ENCODE data around the gene CCDC124. TPM values are rescaled to one million over a fixed set of nuclear protein-coding genes. Genes with fewer than 3 reads are reported as not detected.

CCDC124 gene
- total and polyA plus RNA-seq, 2 of the 4 experiments (the other 2 are of a cell fraction), result 30.1 to 112 TPM

GRCh38 chr19:17981611-17982010 lies 48.8 kb downstream of the CCDC124 start:
- WGBS, 2 experiments (ENCODE audit: extremely low coverage in 2 of 2, insufficient read length in 1 of 2), result 92% methylated on average over 22 of the region's 38 CpGs; no CpG with 5 or more reads in 1 of the 2 experiments
- dilution Hi-C loops (cut with HindIII; ENCODE audit: low sequenced_read_pairs, unreplicated experiment), result no loop called here
- CTCF ChIA-PET, result no interaction called here

More at GRCh38 chr19:17981611-17982010, 48.8 kb downstream of the CCDC124 start:
- Histone ChIP-seq H2AK5ac (ENCODE audit: low read depth, low read length) (no peak overlapping the region), H4K91ac (ENCODE audit: insufficient read depth, low read depth, low read length) (no peak overlapping the region), H4K8ac (ENCODE audit: low read depth in 2 of 2, low read length in 2 of 2) (no peak overlapping the region), H3K18ac (ENCODE audit: low read depth, low read length) (no peak overlapping the region), H3K14ac (replicated peaks; ENCODE audit: low read depth, low read length) (no peak overlapping the region), H3K56ac (ENCODE audit: extremely low read depth, insufficient read depth, low read length) (no peak overlapping the region), H2BK5ac (ENCODE audit: low read depth, low read length, poor library complexity, severe bottlenecking) (no peak overlapping the region), H3K4me3 (ENCODE audit: insufficient read depth, low read depth, low read length) (no peak overlapping the region), H3K4me2 (ENCODE audit: low read depth, low read length) (no peak overlapping the region), H3K9me1 (ENCODE audit: insufficient read depth, low read length) (no peaks in the 10 kb centered on the region), H2BK120ac (ENCODE audit: low read depth, low read length) (no peak overlapping the region), H3K23ac (ENCODE audit: low read depth, low read length) (no peak overlapping the region), H3K4ac (ENCODE audit: low read depth, low read length) (no peak overlapping the region), H3K9me3 (ENCODE audit: control insufficient read depth, insufficient read depth, low read length) (no peaks in the 10 kb centered on the region), H3K36me3 (ENCODE audit: control insufficient read depth, insufficient read depth, low read length) (no peaks in the 10 kb centered on the region), H2AFZ (replicated peaks; ENCODE audit: low read length, poor library complexity) (no peak overlapping the region), H3K27ac (ENCODE audit: insufficient read depth, low read length) (no peak overlapping the region), H3K9ac (ENCODE audit: low read depth, low read length) (no peak overlapping the region), H2AK9ac (replicated peaks; ENCODE audit: low read depth, low read length, poor library complexity) (no peak overlapping the region), H2BK20ac (ENCODE audit: low read depth, low read length) (no peak overlapping the region), H3K27me3 (ENCODE audit: control insufficient read depth, insufficient read depth, low read length) (peaks cover 5% of the 10 kb centered on the region), H4K5ac (ENCODE audit: low read depth, low read length) (no peak overlapping the region), H4K20me1 (ENCODE audit: insufficient read depth, low read length) (no peaks in the 10 kb centered on the region), H3K79me1 (ENCODE audit: low read depth in 1 of 2, low read length in 2 of 2) (no peaks in the 10 kb centered on the region), H3K4me1 (ENCODE audit: control insufficient read depth, insufficient read depth, low read length) (no peaks in the 10 kb centered on the region), H2BK15ac (ENCODE audit: low read depth, low read length) (no peak overlapping the region)
- ATAC-seq (ENCODE audit: low read depth), result no peak
- intact Hi-C loops (cut with micrococcal nuclease), result no loop called here
- no peak for DNase-seq
- TF ChIP-seq NFE2L2 (IDR thresholded peaks at IDR 0.05; ENCODE audit: low read depth, low read length) (no peak), CHD1 (IDR thresholded peaks at IDR 0.05; ENCODE audit: low read depth, low read length) (no peak), POLR2A (IDR thresholded peaks at IDR 0.05; ENCODE audit: low read depth, low read length) (no peak)
- BruUV-seq (replicated peaks), result no TSS peak
- in situ Hi-C loops (cut with MboI; ENCODE audit: low sequenced_read_pairs), result no loop called here
- POLR2A ChIA-PET (ENCODE audit: unreplicated experiment), result no interaction called here

All from IMR-90 (cell line).